Adrenal gland (tissue), 5 donors: ENCODE measurements around the gene USF3.

Experiments used
- POLR2A ChIP-seq, 2 donors: fragments of 450-650 bp; IDR thresholded peaks; one replicate each; pipeline ENCODE4 v1.6.1; 2017; ENCODE audit warnings: antibody characterized with exemption in 2 of 2, mild to moderate bottlenecking in 2 of 2, moderate library complexity in 1 of 2
- TF ChIP-seq, protein P1 (sequence below), 6 experiments: fragments of 450-650 bp in 4 of 6; fragments of 200-600 bp in 2 of 6; sonication (generic) in 1 of 6; IDR thresholded peaks; 1 replicate in 5 of 6; 2 replicates in 1 of 6; pipeline versions ENCODE4 v1.5.1 to v1.8.0; 2016 to 2021; ENCODE audit warnings: antibody characterized with exemption in 6 of 6, mild to moderate bottlenecking in 2 of 6, moderate library complexity in 1 of 6
- donor health status: DM: no; HTN: no; CAD: no.

DNA sequence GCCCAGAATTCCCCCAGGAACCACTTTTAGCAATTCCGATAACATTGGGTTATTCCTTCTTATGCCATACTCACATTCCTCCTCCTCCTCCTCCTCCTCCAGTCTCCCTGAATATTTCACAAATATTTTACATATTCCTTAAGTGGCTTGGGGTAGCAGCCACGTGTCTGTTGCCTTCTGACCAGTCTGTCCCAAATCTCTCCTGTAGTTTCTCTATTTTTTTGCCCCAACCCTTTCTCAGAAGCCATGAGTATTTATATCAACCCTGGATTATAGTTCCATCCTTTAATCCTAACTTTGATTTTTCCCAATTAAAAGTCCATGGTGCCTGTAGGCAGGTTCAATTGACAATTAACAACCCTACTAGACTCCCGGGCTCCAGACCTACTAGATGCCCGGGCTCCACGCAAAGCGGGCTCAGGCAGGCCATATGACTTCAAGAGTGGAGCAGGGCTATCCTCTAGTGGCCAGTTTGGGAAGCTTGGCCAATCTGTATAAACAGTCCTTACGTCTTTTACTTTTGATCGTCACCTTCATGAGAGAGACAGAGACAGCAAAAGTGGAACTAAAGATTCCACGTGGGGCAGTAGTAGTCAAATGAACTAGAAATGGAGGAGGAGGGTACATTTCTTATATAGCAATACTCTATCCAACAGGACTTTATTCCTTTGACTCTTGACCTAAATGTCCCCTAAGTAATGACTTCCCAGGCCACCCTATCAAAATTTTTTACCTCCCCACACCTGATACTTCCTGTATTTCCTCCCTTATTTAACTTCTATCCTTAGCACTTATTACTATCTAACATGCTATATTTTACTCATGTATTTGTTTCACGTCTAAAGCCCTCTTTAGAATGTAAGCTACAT is 69.7 kb downstream of the USF3 start:
- no peak for TF ChIP-seq POLR2A (IDR thresholded peaks at IDR 0.05)
- TF ChIP-seq, protein P1, sequence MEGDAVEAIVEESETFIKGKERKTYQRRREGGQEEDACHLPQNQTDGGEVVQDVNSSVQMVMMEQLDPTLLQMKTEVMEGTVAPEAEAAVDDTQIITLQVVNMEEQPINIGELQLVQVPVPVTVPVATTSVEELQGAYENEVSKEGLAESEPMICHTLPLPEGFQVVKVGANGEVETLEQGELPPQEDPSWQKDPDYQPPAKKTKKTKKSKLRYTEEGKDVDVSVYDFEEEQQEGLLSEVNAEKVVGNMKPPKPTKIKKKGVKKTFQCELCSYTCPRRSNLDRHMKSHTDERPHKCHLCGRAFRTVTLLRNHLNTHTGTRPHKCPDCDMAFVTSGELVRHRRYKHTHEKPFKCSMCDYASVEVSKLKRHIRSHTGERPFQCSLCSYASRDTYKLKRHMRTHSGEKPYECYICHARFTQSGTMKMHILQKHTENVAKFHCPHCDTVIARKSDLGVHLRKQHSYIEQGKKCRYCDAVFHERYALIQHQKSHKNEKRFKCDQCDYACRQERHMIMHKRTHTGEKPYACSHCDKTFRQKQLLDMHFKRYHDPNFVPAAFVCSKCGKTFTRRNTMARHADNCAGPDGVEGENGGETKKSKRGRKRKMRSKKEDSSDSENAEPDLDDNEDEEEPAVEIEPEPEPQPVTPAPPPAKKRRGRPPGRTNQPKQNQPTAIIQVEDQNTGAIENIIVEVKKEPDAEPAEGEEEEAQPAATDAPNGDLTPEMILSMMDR (IDR thresholded peaks at IDR 0.05), result peak; percentile 76 to 93 (median 85)
